Endodermal cell (in vitro differentiated cells): ENCODE measurements around the gene LDHB. TPM values are rescaled to one million over a fixed set of nuclear protein-coding genes. Genes with fewer than 3 reads are reported as not detected.

ENCODE experiments used
- DNase-seq: peaks from one replicate; pipeline ENCODE4 v3.0.0-alpha.2; 2017
- H3K27ac ChIP-seq: 2 replicates; pipeline ENCODE4 v1.5.1; 2013; ENCODE audit warnings: mild to moderate bottlenecking, low read depth, low read length, moderate library complexity
- H3K27me3 ChIP-seq: 2 replicates; pipeline ENCODE4 v1.6.1; 2013; ENCODE audit warnings: mild to moderate bottlenecking, low read length, moderate library complexity; ENCODE audit not compliant: insufficient read depth, control insufficient read depth, poor library complexity, severe bottlenecking
- H3K36me3 ChIP-seq: 2 replicates; pipeline ENCODE4 v1.7.0; 2013; ENCODE audit warnings: mild to moderate bottlenecking, low read length, moderate library complexity; ENCODE audit not compliant: control insufficient read depth, insufficient read depth
- H3K4me1 ChIP-seq: one replicate; pipeline ENCODE4 v1.7.0; 2013; ENCODE audit warnings: low read length; ENCODE audit not compliant: control insufficient read depth, insufficient read depth
- H3K4me3 ChIP-seq: 2 replicates; pipeline ENCODE4 v1.5.1; 2013; ENCODE audit warnings: mild to moderate bottlenecking, low read length, moderate library complexity
- H3K9ac ChIP-seq: 2 replicates; pipeline ENCODE4 v1.6.1; 2013; ENCODE audit warnings: mild to moderate bottlenecking, low read length, moderate library complexity; ENCODE audit not compliant: poor library complexity, severe bottlenecking; ENCODE audit errors: extremely low read depth
- H3K9me3 ChIP-seq: 2 replicates; pipeline ENCODE4 v1.6.1; 2013; ENCODE audit warnings: mild to moderate bottlenecking, low read length, moderate library complexity; ENCODE audit not compliant: control insufficient read depth
- H3K27ac Mint-ChIP-seq: 2 replicates; pipeline ENCODE4 v1.8.0; 2020; ENCODE audit warnings: mixed read lengths
- H3K27me3 Mint-ChIP-seq: 2 replicates; pipeline ENCODE4 v1.8.0; 2021; ENCODE audit warnings: mild to moderate bottlenecking, mixed read lengths; ENCODE audit not compliant: insufficient read depth
- H3K36me3 Mint-ChIP-seq: 2 replicates; pipeline ENCODE4 v1.8.0; 2020; ENCODE audit warnings: low read depth, mixed read lengths
- H3K4me1 Mint-ChIP-seq: 2 replicates; pipeline ENCODE4 v1.8.0; 2020; ENCODE audit warnings: mixed read lengths
- H3K4me3 Mint-ChIP-seq: 2 replicates; pipeline ENCODE4 v1.8.0; 2020; ENCODE audit warnings: mild to moderate bottlenecking, moderate library complexity, mixed read lengths
- H3K9me3 Mint-ChIP-seq: 2 replicates; pipeline ENCODE4 v1.8.0; 2020; ENCODE audit warnings: mild to moderate bottlenecking, mixed read lengths
- WGBS, 2 experiments: methylation state at CpG; one replicate each; pipeline versions ENCODE4 v1.1.5 to v1.1.7; 2013; ENCODE audit warnings: missing lambda C conversion rate in 2 of 2, mixed read lengths in 1 of 2; ENCODE audit not compliant: insufficient coverage in 1 of 2, insufficient read length in 1 of 2; 5-methylcytosine and 5-hydroxymethylcytosine counted together
- total RNA-seq, 2 donors: library from RNA; stranded (reverse); fragmentation: NEBNext Ultra II Directional in 1 of 2; extraction: Animal tissue kit (Norgen Biotek cat#: 25700) in 1 of 2; gene quantifications; 2 replicates in 1 of 2; 3 replicates in 1 of 2; pipeline ENCODE4 v1.2.1, GENCODE V29; 2021
- TF ChIP-seq, protein P1 (sequence below): fragments of 200-600 bp; sonication (generic); conservative IDR thresholded peaks from 2 replicates; pipeline ENCODE4 v1.5.0; 2021; ENCODE audit warnings: antibody characterized with exemption, mild to moderate bottlenecking

The LDHB gene
- total RNA-seq, 2 donors from 2014 or later = 917 to 1,694 TPM

DNA sequence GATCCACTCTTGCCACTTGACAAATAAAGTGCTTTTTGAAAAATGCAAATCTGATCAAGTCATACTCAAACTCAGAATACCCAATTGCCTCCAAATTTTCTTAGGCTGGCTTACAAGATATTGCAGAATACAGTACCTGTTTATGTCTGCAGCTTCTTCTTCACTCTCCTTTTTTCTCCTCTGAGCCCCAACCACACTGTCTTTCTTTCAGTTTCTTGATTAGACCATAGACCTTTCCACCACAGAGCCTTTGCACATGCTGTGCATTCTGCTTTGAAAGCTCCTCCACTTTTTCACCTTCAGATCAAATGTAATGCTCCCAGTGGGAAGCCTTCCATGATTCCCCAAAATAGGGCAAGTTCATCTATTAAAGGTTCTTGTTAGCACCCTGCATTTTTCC, 39.1 kb downstream of the LDHB start:
- H3K9me3 Mint-ChIP-seq = peaks cover 12% of the 10 kb centered on the region
- no peak overlapping the region for H3K9ac ChIP-seq
- DNase-seq = no peak

DNA sequence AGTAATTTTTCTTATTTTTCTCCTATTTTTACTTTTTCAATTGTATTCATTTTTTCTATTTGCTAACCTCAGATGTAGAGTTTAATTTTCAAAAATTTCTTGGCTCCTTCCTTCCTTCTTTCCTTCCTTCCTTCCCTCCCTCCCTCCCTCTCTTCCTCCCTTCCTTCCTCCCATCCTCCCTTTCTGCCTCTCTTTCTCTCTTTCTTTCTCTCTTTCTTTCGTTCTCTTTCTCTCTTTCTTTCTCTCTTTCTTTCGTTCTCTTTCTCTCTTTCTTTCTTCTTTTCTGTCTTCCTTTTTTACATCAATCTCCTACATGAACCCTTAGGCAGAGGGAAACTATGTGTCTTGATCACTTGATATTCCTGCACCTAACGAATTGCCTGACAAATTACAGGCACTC, 40.6 kb downstream of the LDHB start:
- H3K4me3 Mint-ChIP-seq = no peak overlapping the region
- Histone ChIP-seq H3K36me3 (no peaks in the 10 kb centered on the region), H3K9ac (no peak overlapping the region), H3K27ac (no peak overlapping the region), H3K4me1 (peaks cover 5% of the 10 kb centered on the region), H3K4me3 (no peak overlapping the region), H3K9me3 (no peaks in the 10 kb centered on the region), H3K27me3 (peaks cover 3% of the 10 kb centered on the region)
- DNase-seq = no peak
- no peak overlapping the region for H3K27ac Mint-ChIP-seq
- peaks cover 2% of the 10 kb centered on the region for H3K36me3 Mint-ChIP-seq
- 77 to 90% methylated on average over 2 to 3 of the region's 3 CpGs for WGBS, 2 experiments
- H3K27me3 Mint-ChIP-seq = peaks cover 8% of the 10 kb centered on the region
- peaks cover 10% of the 10 kb centered on the region for H3K4me1 Mint-ChIP-seq
- TF ChIP-seq, protein P1, sequence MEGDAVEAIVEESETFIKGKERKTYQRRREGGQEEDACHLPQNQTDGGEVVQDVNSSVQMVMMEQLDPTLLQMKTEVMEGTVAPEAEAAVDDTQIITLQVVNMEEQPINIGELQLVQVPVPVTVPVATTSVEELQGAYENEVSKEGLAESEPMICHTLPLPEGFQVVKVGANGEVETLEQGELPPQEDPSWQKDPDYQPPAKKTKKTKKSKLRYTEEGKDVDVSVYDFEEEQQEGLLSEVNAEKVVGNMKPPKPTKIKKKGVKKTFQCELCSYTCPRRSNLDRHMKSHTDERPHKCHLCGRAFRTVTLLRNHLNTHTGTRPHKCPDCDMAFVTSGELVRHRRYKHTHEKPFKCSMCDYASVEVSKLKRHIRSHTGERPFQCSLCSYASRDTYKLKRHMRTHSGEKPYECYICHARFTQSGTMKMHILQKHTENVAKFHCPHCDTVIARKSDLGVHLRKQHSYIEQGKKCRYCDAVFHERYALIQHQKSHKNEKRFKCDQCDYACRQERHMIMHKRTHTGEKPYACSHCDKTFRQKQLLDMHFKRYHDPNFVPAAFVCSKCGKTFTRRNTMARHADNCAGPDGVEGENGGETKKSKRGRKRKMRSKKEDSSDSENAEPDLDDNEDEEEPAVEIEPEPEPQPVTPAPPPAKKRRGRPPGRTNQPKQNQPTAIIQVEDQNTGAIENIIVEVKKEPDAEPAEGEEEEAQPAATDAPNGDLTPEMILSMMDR = no peak
- peaks cover 12% of the 10 kb centered on the region for H3K9me3 Mint-ChIP-seq

More for the DNA sequence above, 39.1 kb downstream of the LDHB start:
- no peak overlapping the region for H3K27ac Mint-ChIP-seq
- peaks cover 8% of the 10 kb centered on the region for H3K4me1 Mint-ChIP-seq
- TF ChIP-seq, protein P1 = no peak
- H3K27me3 ChIP-seq = peaks cover 3% of the 10 kb centered on the region
- peaks cover 2% of the 10 kb centered on the region for H3K36me3 Mint-ChIP-seq
- H3K27me3 Mint-ChIP-seq = peaks cover 8% of the 10 kb centered on the region
- H3K4me3 ChIP-seq = no peak overlapping the region
- H3K27ac ChIP-seq = no peak overlapping the region
- no peaks in the 10 kb centered on the region for H3K36me3 ChIP-seq
- no peaks in the 10 kb centered on the region for H3K4me1 ChIP-seq
- H3K4me3 Mint-ChIP-seq = no peak overlapping the region
- H3K9me3 ChIP-seq = no peaks in the 10 kb centered on the region

DNA sequence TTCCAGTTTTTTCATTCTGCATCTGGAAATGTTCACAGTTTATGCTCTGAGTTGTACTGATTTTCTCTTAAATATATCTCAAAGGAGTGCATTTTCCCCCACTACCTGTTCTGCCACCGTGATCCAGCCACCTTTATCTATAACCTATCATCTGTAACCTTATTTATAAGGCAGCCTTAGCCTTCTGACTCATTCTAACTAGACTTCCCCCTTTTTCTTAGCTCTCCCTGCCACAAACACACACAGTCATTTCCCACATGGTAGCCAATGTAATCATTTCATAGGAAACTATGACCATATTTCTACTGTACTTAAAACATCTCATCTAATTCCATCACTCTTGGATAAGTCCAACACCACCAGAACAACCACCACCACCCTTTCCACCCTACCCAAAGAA, 42.2 kb downstream of the LDHB start:
- H3K27me3 ChIP-seq = peaks cover 3% of the 10 kb centered on the region
- H3K4me1 ChIP-seq = peaks cover 5% of the 10 kb centered on the region
- no peak overlapping the region for H3K4me3 Mint-ChIP-seq
- H3K4me1 Mint-ChIP-seq = peaks cover 10% of the 10 kb centered on the region
- H3K9me3 ChIP-seq = no peaks in the 10 kb centered on the region
- no peak overlapping the region for H3K27ac Mint-ChIP-seq
- H3K9ac ChIP-seq = no peak overlapping the region
- DNase-seq = no peak
- H3K27me3 Mint-ChIP-seq = peaks cover 8% of the 10 kb centered on the region
- no peaks in the 10 kb centered on the region for H3K36me3 ChIP-seq
- 72 to 83% methylated on average over 1 of the region's 1 CpG for whole genome bisulfite sequencing, 2 experiments
- TF ChIP-seq, protein P1 = no peak
- H3K9me3 Mint-ChIP-seq = peaks cover 3% of the 10 kb centered on the region
- no peak overlapping the region for H3K27ac ChIP-seq
- H3K36me3 Mint-ChIP-seq = peaks cover 2% of the 10 kb centered on the region
- no peak overlapping the region for H3K4me3 ChIP-seq
